Measurements from ENCODE around the gene HSD17B12. TPM values are rescaled to one million over a fixed set of nuclear protein-coding genes. Genes with fewer than 3 reads are reported as not detected.

The HSD17B12 gene
- total RNA-seq, 2 experiments from 2014 or later: 70.9 to 138 TPM

GRCh38 chr11:43709689-43710088, 29.2 kb downstream of the HSD17B12 start:
- POLR2A ChIA-PET: interaction anchor here (0.7 kb wide), 1 partner anchor 60 kb away, joined by 3 read pairs; no protein-coding TSS in a partner anchor
- no peak overlapping the region for H3K4me3 ChIP-seq (ENCODE audit: low read depth, low read length, poor library complexity, severe bottlenecking)

GRCh38 chr11:43712676-43713075, 32.1 kb downstream of the HSD17B12 start:
- peaks cover 50% of the 10 kb centered on the region for H3K36me3 ChIP-seq (ENCODE audit: insufficient read depth, low read length)
- H4K20me1 ChIP-seq (ENCODE audit: insufficient read depth, low read length): peaks cover 2% of the 10 kb centered on the region; the same call in 1 of the 2 replicates
- no TSS peak for BruUV-seq (replicated peaks)
- DNase-seq (ENCODE audit: low spot score): no peak
- no peak for TF ChIP-seq EZH2phosphoT487 (IDR thresholded peaks at IDR 0.05; ENCODE audit: borderline replicate concordance, low read depth, low read length)
- no peak for TF ChIP-seq CTCF (conservative IDR thresholded peaks at IDR 0.05; ENCODE audit: low read length)
- no peaks in the 10 kb centered on the region for H3K4me1 ChIP-seq (ENCODE audit: insufficient read depth, low read length, poor library complexity, severe bottlenecking)
- H3K4me3 ChIP-seq (ENCODE audit: low read depth, low read length, poor library complexity, severe bottlenecking): no peak overlapping the region
- intact Hi-C loops (cut with micrococcal nuclease; ENCODE audit: unreplicated experiment): loop anchor here (5.0 kb wide), 1 partner anchor 465 kb away; no protein-coding TSS in a partner anchor
- H3K4me2 ChIP-seq (ENCODE audit: low read length): no peak overlapping the region
- no peak overlapping the region for H2AFZ ChIP-seq (ENCODE audit: low read length)
- H3K9me3 ChIP-seq (ENCODE audit: low read length): peaks cover 12% of the 10 kb centered on the region; the same call in 1 of the 2 replicates
- H3K9me2 ChIP-seq (ENCODE audit: insufficient read depth, low read length): no peaks in the 10 kb centered on the region
- POLR2A ChIA-PET: interaction anchor here (0.6 to 1.0 kb wide), 2 partner anchors 17 to 33 kb away, joined by 3 read pairs; no protein-coding TSS in a partner anchor
- H3K79me2 ChIP-seq (ENCODE audit: insufficient read depth, low read depth, low read length): peaks cover 60% of the 10 kb centered on the region; the same call in 1 of the 2 replicates
- CTCF ChIA-PET (ENCODE audit: unreplicated experiment): no interaction called here
- no peak overlapping the region for H3K27ac ChIP-seq (ENCODE audit: low read depth, low read length, poor library complexity, severe bottlenecking)

More at GRCh38 chr11:43709689-43710088, 29.2 kb downstream of the HSD17B12 start:
- Histone ChIP-seq H3K9me3 (ENCODE audit: low read length) (no peaks in the 10 kb centered on the region; the same call in 1 of the 2 replicates), H3K4me2 (ENCODE audit: low read length) (no peak overlapping the region), H3K4me1 (ENCODE audit: insufficient read depth, low read length, poor library complexity, severe bottlenecking) (no peaks in the 10 kb centered on the region), H2AFZ (ENCODE audit: low read length) (no peak overlapping the region), H3K36me3 (ENCODE audit: insufficient read depth, low read length) (peaks cover 46% of the 10 kb centered on the region), H3K9me2 (ENCODE audit: insufficient read depth, low read length) (no peaks in the 10 kb centered on the region), H3K79me2 (ENCODE audit: insufficient read depth, low read depth, low read length) (peaks cover 66% of the 10 kb centered on the region), H3K27ac (ENCODE audit: low read depth, low read length, poor library complexity, severe bottlenecking) (no peak overlapping the region), H4K20me1 (ENCODE audit: insufficient read depth, low read length) (peaks cover 5% of the 10 kb centered on the region; the same call in 1 of the 2 replicates)
- DNase-seq (ENCODE audit: low spot score): no peak
- intact Hi-C loops (cut with micrococcal nuclease; ENCODE audit: unreplicated experiment): loop anchor here (5.0 kb wide), 1 partner anchor 462 kb away; no protein-coding TSS in a partner anchor
- no TSS peak for BruUV-seq (replicated peaks)
- TF ChIP-seq EZH2phosphoT487 (IDR thresholded peaks at IDR 0.05; ENCODE audit: borderline replicate concordance, low read depth, low read length) (no peak), CTCF (conservative IDR thresholded peaks at IDR 0.05; ENCODE audit: low read length) (no peak)
- CTCF ChIA-PET (ENCODE audit: unreplicated experiment): no interaction called here

- peaks cover 65% of the 10 kb centered on the region; the same call in 1 of the 2 replicates for H3K79me2 ChIP-seq (ENCODE audit: insufficient read depth, low read depth, low read length)
- H3K36me3 ChIP-seq (ENCODE audit: insufficient read depth, low read length): peaks cover 57% of the 10 kb centered on the region
- H2AFZ ChIP-seq (ENCODE audit: low read length): no peak overlapping the region
- no peak for DNase-seq (ENCODE audit: low spot score)
- TF ChIP-seq EZH2phosphoT487 (IDR thresholded peaks at IDR 0.05; ENCODE audit: borderline replicate concordance, low read depth, low read length) (no peak), CTCF (conservative IDR thresholded peaks at IDR 0.05; ENCODE audit: low read length) (no peak)
- no peak overlapping the region for H3K27ac ChIP-seq (ENCODE audit: low read depth, low read length, poor library complexity, severe bottlenecking)
- BruUV-seq (replicated peaks): no TSS peak
- peaks cover 8% of the 10 kb centered on the region for H3K4me1 ChIP-seq (ENCODE audit: insufficient read depth, low read length, poor library complexity, severe bottlenecking)
- H4K20me1 ChIP-seq (ENCODE audit: insufficient read depth, low read length): no peaks in the 10 kb centered on the region
- H3K4me3 ChIP-seq (ENCODE audit: low read depth, low read length, poor library complexity, severe bottlenecking): no peak overlapping the region
- POLR2A ChIA-PET: interaction anchor here (0.9 kb wide), 1 partner anchor 10 kb away, joined by 4 read pairs; no protein-coding TSS in a partner anchor
- intact Hi-C loops (cut with micrococcal nuclease; ENCODE audit: unreplicated experiment): no loop called here
- H3K9me2 ChIP-seq (ENCODE audit: insufficient read depth, low read length): no peaks in the 10 kb centered on the region
- H3K4me2 ChIP-seq (ENCODE audit: low read length): no peak overlapping the region
- peaks cover 20% of the 10 kb centered on the region; the same call in 1 of the 2 replicates for H3K9me3 ChIP-seq (ENCODE audit: low read length)
- CTCF ChIA-PET (ENCODE audit: unreplicated experiment): no interaction called here
Measured at GRCh38 chr11:43718373-43718772, 37.8 kb downstream of the HSD17B12 start.

Measured in OCI-LY7 (cell line).